T47D (cell line): Measurements from ENCODE around the gene COQ9.

ENCODE experiments used
- DNase-seq, 2 experiments: peaks; one replicate each; pipeline versions ENCODE4 v3.0.0 to v3.0.0-alpha.2; 2011 to 2012; ENCODE audit warnings: low read depth in 1 of 2, low spot score in 1 of 2
- JUND ChIP-seq: IDR thresholded peaks from 2 replicates; pipeline ENCODE4 v1.6.1; 2012; ENCODE audit warnings: low read depth
- in situ Hi-C: cut with HindIII; loops from 2 replicates; pipeline ENCODE4 v1.10.0; 2016; ENCODE audit warnings: low sequenced_read_pairs, low pct_unique_long_range_greater_than_20kb

COQ9 gene

GRCh38 chr16:57478396-57479204 is 31.3 kb downstream of the COQ9 start:
- in situ Hi-C loops: no loop called here
- no peak for DNase-seq
- no peak for TF ChIP-seq JUND

GRCh38 chr16:57479205-57479975 is 32.1 kb downstream of the COQ9 start:
- in situ Hi-C loops: no loop called here
- peak in 1 of 2 experiments; percentile 72 for DNase-seq
- TF ChIP-seq JUND: no peak

- no peak for TF ChIP-seq JUND
- DNase-seq: no peak
- in situ Hi-C loops: no loop called here
These were observed 32.9 kb downstream of the COQ9 start for GRCh38 chr16:57479976-57480753.

GRCh38 chr16:57480754-57481230 is 33.5 kb downstream of the COQ9 start:
- no peak for DNase-seq
- in situ Hi-C loops: no loop called here
- no peak for TF ChIP-seq JUND

- in situ Hi-C loops: no loop called here
- no peak for TF ChIP-seq JUND
- no peak for DNase-seq
These were observed 34.1 kb downstream of the COQ9 start for GRCh38 chr16:57481421-57481820.

- no peak for DNase-seq
- TF ChIP-seq JUND: no peak
- in situ Hi-C loops: no loop called here
These were observed 35.7 kb downstream of the COQ9 start for GRCh38 chr16:57482845-57483545.

- in situ Hi-C loops: no loop called here
- DNase-seq: no peak
These were observed 36.6 kb downstream of the COQ9 start for GRCh38 chr16:57483725-57484514.

GRCh38 chr16:57484515-57485005 is 37.3 kb downstream of the COQ9 start:
- TF ChIP-seq JUND: no peak
- in situ Hi-C loops: no loop called here
- DNase-seq: no peak

More at GRCh38 chr16:57483725-57484514, 36.6 kb downstream of the COQ9 start:
- no peak for TF ChIP-seq JUND

GRCh38 chr16:57485091-57485915 is 38.0 kb downstream of the COQ9 start:
- no peak for TF ChIP-seq JUND
- in situ Hi-C loops: no loop called here
- DNase-seq: no peak

GRCh38 chr16:57485916-57486857 is 38.9 kb downstream of the COQ9 start, which contains the start of gene DOK4:
TSS of gene DOK4 (minus strand) at chr16:57486493. CDS start at chr16:57479507, 6,986 bp downstream.
- no peak for TF ChIP-seq JUND
- in situ Hi-C loops: no loop called here
- DNase-seq: peak; percentile 72 to 93
